KBM-7 (cell line): ENCODE data around the gene MYH11.

ENCODE experiments used
- DNase-seq: peaks from one replicate; pipeline ENCODE4 v3.0.0-alpha.2; 2015
- in situ Hi-C: fragments of 300-500 bp; cut with MboI; formaldehyde crosslinking; loops from 2 replicates; pipeline ENCODE4 v1.14.3; 2020; ENCODE audit warnings: low sequenced_read_pairs, low pct_unique_long_range_greater_than_20kb, mixed read lengths

MYH11 gene

DNA sequence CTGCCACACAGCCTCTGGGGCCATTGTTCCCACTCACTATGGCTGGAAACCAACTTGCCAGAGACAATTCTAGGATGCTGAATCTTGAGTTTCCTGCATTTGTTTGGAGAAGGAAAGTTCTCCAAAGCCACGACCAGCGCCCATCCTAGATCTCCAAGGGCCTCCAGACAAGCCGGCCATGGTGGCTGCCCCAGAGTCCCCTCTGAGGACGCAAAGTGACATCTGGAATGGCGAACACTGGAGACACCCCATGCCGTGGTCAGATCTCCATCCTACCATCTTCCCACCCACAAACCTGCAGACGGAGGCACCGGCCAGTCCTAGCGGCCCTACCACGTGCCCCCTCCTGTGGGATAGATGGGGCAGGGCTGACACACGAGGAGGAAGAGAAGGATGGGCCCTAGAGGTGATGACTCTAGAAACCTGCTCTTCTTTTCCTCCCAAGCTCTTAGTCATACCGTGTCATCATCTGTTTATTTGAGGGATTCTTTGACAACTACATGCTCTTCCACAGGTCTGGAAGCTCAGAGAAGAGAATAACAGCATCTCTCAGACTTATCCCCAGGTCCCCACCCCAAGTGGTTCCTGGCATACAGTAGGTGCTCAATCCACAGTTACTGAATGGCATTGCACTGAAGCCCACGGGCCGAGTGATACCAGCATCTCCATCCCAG is 71.3 kb downstream of the MYH11 start:
- DNase-seq = no peak
- in situ Hi-C loops = no loop called here

DNA sequence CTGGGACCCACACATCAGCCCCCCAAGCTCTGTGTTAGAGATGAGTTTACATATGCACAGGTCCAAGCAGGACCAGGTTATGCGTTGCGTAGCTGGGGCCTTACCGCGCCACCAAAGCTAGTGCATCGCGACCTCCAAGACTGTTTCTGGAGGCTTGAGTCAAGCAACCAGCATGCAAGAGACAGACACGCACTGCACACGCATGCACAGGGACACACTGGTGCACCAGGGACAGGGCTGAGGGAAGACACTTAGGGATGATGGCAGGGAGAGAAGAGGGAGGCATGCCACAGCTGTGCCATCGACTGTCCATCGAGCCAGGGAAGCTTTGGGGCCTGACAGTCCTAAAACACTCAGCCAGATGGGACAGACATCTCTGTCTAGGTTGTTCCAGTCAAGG is 72.8 kb downstream of the MYH11 start:
- no peak for DNase-seq
- in situ Hi-C loops = no loop called here

DNA sequence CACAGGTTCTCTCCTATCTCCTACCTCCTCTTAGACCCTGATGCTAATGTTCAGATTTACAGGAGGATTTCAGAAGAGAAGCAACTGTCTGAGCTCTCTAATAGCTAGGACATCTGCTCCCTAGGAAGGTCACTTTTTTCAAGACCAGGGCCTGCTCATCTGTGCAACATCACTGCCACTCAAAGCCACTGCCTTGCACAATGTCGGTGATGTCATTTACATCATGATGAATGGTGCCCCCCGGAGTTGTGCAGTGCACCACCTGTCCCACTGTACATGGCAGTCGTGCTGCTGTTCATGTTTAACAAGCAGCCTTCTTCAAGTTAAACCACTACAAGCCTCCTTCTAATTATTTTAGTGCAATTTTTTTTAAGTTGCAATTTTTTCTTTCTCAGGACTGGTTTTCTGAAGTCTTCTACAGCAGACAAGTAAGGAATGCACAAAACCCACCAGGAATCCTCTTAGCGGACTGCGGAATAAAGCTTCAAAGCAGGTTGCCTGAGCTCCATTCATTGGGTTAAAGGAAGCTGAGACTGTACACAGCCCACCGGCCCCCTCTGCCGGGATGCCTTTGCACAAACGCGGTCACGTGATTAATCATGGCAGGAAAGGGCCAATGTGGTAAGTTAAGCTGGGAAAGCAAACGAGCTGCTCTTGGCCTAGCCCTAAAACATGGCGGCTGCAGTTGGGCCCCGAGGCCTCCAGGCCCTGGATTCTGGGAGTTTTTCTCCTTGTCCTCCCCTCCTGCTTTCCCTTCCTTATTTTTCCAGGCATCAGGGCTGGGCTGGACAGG is 74.1 kb downstream of the MYH11 start:
- in situ Hi-C loops = no loop called here

DNA sequence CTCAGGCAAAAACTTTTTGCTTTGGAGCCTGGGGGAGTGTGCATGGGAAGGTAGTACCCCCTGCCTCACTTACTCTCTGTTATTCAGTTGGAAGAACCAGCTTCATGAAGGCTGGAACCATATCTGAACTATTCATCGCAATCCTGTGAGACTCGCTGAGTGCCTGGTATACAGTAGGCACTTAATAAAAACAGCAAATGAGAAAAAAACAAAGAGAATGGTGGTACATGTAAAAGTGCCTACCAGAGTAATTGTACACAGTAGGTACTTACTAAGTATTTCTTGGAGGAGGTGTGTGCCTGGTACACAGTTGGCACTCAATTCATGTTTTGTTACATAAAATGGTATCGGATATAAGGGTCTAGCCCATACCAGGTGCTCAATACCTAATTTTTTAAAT is 75.2 kb downstream of the MYH11 start:
- DNase-seq = no peak
- in situ Hi-C loops = no loop called here

More for the DNA sequence above, 74.1 kb downstream of the MYH11 start:
- peak; percentile 16 for DNase-seq

DNA sequence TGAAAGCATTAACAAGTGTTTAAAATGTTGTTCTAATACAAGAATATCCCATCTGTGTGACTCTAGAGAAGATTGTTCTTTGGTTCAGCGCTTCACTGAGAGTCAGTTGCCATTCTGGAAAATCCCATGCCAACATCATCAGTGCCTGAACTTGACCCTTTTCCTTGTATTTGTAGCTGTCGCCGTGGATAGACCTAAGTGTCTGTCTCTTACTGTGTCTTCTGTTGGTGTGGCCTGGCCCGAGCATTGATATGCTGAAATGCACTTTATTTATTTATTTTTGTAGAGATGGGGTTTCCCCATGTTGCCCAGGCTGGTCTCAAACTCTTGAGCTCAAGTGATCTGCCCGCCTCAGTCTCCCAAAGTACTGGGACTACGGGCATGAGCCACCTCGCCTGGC is 76.0 kb downstream of the MYH11 start:
- in situ Hi-C loops = no loop called here
- no peak for DNase-seq

DNA sequence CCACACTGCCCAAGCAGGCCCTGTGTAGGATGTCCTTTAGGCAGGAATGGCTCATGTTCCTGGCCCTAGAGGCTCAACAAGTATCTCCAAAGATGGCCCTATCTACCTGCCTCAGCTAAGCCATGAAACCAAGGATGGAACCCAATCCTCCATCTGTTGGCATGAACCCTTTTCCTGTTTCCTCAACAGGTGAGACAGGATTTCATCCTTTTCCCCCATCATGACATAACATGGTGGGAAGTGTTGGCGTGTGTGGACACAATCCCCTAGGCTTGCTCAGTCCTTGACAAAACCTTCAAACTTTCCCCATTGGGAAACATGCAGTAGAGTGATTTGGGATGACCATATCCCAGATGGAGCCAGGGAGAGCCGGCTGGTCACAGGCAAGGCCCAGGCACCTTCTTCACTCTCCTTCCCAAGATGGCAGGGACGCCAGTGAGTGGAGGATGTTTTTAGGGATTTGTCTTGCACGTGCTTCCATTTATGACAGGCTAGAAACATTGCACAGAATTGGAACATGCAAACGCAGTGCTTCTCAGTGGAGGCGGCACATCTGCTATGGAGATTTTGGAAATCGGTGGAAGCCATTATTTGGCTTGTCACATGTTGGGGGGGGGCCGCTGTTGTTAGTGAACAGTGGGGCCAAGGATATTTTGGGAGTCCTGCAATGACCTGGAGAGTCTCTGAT is 77.0 kb downstream of the MYH11 start:
- DNase-seq = no peak
- in situ Hi-C loops = no loop called here

DNA sequence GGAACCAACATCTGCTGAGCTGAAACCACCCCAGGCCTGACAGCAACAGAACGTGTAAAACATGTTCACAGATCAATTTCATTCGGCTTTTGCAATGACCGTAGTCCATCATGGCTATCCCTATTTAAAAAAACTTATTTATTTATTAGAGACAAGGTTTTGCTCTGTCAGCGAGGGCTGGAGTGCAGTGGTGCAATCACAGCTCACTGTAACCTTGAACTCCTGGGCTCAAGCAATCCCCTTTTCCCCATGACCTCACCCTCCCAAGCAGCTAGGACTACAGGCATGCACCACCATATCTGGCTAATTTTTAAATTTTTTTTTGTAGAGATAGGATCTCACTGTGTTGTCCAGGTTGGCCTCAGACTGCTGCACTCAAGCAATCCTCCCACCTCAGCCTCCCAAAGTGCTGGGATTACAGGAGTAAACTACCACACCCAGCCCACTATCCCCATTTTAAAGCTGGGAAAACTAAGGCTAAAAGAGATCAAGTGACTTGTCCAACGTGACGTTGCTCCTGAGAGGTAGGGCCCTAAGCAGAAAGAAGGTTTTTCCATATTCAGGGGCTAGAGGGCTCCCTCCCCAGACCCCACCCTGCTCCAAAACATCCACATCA is 77.7 kb downstream of the MYH11 start:
- in situ Hi-C loops = no loop called here
- DNase-seq = no peak

DNA sequence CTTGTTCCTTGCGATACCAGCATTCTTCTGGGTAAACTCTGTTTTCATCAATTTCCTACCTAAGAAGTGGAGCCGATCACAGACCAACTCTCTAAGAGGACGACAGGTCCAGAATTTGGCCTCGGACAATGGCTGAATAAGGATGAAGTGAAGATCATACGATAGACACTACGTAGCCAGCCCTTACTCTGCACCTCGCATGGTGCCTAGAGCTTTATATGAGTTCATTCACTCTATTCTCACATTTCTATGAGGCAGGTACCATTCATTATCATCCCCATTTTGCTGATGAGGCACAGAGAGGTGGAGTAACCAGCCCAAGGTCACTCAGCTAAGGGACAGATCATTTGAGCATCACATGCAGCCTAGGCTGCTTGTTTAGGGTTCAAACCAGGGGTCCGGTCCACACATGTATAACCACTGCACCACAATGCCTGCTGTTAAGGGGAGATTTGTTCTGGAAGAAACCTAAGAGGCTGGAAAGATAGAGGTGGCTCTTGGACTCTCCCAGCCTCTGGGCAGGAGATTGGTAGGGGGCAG is 78.6 kb downstream of the MYH11 start:
- DNase-seq = no peak
- in situ Hi-C loops = no loop called here

DNA sequence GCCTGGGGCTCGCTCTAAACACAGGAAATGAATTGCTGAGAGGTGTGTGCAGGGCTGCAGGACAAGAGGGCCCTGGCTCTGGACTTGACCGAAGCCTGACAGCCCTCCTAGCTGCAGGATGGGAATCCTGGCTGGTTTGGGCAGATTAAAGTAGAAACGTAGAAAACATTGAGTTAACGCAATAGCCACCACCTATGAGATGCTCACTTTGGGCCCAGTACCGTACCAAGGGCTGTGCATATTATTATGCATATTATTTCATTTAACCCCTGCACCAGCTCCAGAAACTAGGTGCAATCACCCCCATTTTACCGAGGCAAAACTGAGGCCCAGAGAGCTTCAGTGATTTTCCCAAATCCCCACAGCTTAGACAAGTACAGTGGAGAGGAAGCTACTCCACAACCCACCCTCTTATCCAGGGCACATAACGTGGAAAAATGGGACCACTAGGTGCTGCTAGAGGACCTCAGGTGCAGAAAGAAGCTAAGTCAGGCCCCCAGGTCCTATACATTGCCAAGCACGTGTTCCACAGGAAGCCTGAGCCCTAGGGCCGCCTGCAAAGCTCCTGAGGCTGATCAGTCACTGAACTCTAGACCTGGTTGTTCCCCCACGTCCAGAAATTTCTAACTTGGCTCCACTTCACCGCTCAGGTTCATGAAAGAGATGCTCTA is 79.2 kb downstream of the MYH11 start:
- in situ Hi-C loops = no loop called here
- peak; percentile 78 for DNase-seq

DNA sequence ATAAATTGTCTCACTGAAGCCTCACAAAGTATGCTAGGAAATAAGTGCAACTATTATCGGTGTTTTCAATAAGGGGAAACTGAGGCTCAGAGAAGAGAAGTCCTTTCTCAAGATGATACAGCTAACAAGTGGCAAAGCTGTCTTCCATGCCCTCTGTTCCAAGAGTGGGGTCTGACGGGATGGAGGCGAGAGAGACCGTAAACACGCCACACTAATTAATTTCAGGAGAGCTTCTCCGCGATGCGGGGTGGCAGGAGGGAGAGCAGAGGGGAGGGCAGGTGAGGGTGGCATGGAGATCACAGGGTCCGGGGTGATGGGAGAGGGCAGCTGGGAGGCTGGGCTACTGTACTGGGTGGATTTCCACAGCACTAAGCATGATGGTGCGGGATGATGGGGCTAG is 80.3 kb downstream of the MYH11 start:
- in situ Hi-C loops = no loop called here
- no peak for DNase-seq

DNA sequence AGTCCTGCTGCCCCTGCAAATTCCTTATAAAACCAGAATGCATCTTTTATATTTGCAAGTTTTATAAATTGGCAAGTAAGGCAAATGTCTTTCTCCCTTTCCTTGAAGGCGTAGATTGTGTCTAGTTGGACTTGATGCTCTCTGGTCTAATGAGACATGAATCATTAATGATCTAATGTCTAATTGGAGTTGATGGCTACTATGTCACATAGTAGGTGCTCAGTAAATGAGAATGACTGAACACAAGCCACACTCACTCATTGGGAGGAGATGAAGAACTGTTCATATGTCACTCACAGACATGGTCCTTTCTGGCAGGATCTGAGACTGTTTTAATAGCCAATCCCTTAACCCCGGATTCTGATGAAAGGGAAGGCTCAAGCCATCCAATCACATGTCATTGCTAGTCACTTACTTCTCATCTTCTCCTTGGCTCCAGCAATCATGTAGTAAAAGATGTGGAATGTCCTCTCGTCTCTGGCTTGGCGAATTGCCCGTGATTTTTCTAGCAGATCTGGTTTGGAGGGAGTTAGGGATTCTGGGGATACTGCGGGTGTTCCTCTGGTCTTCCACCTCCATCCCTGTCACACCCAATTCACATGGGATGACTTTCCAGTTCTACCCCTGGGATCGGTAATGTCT is 81.0 kb downstream of the MYH11 start:
- in situ Hi-C loops = no loop called here
- DNase-seq = no peak

DNA sequence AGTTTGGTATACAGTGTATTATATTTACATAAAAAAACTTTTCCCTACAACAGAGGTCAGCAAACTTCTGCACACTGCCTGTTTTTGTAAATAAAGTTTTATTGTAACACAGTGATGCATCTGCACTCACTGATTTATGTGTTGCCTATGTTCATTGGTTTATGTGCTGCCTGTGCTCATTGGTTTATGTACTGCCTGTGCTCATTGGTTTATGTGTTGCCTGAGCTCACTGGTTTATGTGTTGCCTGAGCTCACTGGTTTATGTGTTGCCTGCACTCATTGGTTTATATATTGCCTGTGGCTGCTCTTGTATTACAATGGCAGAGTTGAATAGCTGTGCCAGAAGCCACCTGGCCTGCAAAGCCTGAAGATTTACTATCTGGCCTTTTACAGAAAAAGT is 81.6 kb downstream of the MYH11 start:
- in situ Hi-C loops = no loop called here
- peak; percentile 38 for DNase-seq

DNA sequence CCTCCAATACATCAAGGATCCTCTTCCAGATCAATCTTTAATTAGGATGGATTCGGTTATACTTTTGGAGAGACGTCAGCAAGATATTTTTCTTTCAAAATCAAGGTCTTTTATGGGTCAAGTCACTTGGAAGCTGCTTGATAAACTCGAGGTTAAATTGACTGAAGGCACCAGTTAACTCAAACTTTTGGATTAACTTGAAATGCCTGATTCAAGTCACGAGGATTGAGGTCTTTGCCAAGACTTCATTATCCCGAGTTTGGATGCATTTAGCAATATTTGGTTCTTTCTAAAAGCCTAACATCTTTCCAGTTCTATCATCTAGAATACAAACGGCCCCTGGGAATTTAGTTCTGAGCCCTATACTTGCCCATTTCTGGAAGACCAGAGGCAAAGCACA is 82.9 kb downstream of the MYH11 start:
- in situ Hi-C loops = no loop called here
- DNase-seq = no peak

DNA sequence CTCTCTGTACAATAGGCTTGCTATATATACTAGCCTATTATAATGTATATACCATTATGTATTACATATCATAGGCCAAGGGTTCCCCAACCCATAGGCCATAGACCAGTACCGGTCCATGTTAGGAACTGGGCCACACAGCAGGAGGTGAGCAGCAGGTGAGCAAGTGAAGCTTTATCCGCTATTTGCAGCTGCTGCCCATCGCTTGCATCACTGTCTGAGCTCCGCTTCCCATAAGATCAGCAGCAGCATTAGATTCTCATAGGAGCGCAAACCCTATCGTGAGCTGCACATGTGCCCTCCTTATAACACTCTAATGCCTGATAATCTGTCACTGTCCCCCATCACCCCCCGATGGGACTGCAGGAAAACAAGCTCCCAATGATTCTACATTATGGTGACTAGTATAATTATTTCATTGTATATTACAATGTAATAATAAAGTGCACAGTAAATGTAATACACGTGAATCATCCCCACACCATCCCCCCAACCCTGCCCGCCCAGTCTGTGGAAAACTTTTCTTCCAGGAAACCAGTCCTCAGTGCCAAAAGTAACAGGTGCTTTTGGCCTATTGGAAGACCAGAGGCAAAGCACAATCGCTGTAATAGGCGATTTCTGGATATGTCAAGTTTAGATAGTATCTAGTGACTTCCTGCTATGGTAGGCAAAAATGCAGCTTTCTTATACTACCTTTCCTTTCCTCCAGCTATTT is 84.1 kb downstream of the MYH11 start:
- in situ Hi-C loops = no loop called here
- no peak for DNase-seq

DNA sequence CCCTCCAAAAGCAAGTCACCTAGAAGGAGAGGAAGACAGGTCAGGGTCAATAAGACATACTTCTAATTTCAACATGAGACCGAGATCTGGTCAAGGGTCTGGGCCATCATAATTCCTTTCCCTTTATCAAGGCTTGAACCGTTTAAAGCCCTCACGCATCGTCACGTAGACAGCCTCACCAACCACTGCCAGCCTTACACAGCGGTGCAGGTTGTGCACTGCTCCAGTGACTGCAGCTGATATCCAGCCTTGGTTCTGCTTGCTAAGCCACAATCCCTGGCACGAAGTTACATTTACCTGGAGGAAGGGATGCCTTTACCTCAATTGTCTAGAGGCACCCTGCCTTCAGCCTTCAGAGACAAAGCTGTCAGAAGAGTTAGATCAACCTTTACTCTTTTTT is 85.1 kb downstream of the MYH11 start:
- in situ Hi-C loops = no loop called here
- DNase-seq = no peak

DNA sequence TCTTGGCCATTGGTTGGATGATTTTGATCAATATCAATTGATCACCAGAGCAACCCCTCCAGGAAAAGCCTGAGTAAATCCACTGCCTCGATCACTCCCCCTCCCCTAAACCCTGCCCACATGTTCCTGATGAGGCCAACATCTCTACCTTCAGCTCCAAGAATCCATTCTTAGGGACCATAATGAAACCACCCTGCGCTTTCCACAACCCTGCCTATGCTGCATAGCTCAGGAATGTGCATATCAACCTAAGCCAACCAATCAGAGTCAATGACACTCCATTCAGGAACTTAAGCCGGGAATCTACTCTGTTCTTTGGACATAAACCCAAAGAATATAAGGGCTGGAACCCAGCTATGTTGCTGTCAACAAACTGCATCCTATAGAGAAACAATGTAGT is 86.3 kb downstream of the MYH11 start:
- no peak for DNase-seq
- in situ Hi-C loops = no loop called here

DNA sequence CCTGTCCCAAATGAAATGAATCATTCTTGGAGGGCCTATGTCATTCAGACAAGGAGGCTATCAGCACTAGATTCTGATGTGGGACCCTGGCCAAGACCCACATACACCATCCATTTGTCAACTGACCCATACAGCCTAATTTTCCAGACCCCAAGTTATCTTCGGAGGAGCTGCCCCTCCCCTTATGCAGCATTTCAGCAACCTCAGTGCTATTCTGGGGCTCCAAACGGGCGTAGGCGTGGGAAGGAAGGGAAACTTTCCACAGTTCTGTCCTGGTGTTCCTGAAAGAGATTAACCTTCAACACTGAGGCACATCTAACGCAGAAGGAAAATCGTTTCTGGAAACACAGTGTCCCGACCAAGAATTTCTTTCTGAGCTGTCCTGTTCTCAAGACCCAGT is 86.7 kb downstream of the MYH11 start:
- DNase-seq = no peak
- in situ Hi-C loops = no loop called here

DNA sequence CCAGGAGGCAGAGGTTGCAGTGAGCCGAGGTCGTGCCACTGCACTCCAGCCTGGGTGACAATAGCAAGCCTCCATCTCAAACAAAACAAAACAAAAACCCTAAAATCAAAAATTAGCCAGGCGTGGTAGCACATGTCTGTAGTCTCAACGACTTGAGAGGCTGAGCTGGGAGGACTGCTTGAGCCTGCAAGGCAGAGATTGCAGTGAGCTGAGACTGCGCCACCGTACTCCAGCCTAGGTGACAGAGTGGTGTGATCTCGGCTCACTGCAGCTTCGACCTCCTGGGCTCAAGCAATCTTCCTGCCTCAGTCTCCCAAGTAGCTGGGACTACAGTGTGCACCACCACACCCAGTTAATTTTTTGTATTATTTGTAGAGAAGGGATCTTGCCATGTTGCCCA is 87.6 kb downstream of the MYH11 start:
- no peak for DNase-seq
- in situ Hi-C loops = no loop called here
